ENCODE measurements around the gene EDAR.
A peak's percentile ranks its signal among the peaks of the same experiment; 100 is the strongest.

EDAR gene

GRCh38 chr2:109030870-109031475, 42.0 kb upstream of the EDAR start:
- no peak for TF ChIP-seq CTCF (IDR thresholded peaks at IDR 0.05)
- H3K9me3 ChIP-seq (ENCODE audit: control insufficient read depth, low read length): no peaks in the 10 kb centered on the region
- no peak overlapping the region for H3K9ac ChIP-seq
- H3K36me3 ChIP-seq (ENCODE audit: control insufficient read depth, insufficient read depth, low read length): no peaks in the 10 kb centered on the region
- peak overlapping the region; percentile 41 for H3K4me3 ChIP-seq (ENCODE audit: low read depth, low read length)
- H3K27ac ChIP-seq: no peak overlapping the region
- H3K4me2 ChIP-seq (ENCODE audit: low read length): peak overlapping the region; percentile 72
- H2AFZ ChIP-seq: peak overlapping the region; percentile 79
- no peaks in the 10 kb centered on the region for H3K79me2 ChIP-seq
- H3K4me1 ChIP-seq: no peaks in the 10 kb centered on the region
- H3K27me3 ChIP-seq (ENCODE audit: control insufficient read depth, insufficient read depth, low read length): no peaks in the 10 kb centered on the region

- no peaks in the 10 kb centered on the region for H3K27me3 ChIP-seq (ENCODE audit: control insufficient read depth, insufficient read depth, low read length)
- H3K4me3 ChIP-seq (ENCODE audit: low read depth, low read length): no peak overlapping the region
- no peak for TF ChIP-seq CTCF (IDR thresholded peaks at IDR 0.05)
- no peak overlapping the region for H2AFZ ChIP-seq
- no peaks in the 10 kb centered on the region for H3K9me3 ChIP-seq (ENCODE audit: control insufficient read depth, low read length)
- no peak overlapping the region for H3K9ac ChIP-seq
- H3K79me2 ChIP-seq: no peaks in the 10 kb centered on the region
- H3K4me1 ChIP-seq: no peaks in the 10 kb centered on the region
- no peaks in the 10 kb centered on the region for H3K36me3 ChIP-seq (ENCODE audit: control insufficient read depth, insufficient read depth, low read length)
- no peak overlapping the region for H3K4me2 ChIP-seq (ENCODE audit: low read length)
- H3K27ac ChIP-seq: no peak overlapping the region
Measured at GRCh38 chr2:109029490-109030201, 40.6 kb upstream of the EDAR start.

DNA sequence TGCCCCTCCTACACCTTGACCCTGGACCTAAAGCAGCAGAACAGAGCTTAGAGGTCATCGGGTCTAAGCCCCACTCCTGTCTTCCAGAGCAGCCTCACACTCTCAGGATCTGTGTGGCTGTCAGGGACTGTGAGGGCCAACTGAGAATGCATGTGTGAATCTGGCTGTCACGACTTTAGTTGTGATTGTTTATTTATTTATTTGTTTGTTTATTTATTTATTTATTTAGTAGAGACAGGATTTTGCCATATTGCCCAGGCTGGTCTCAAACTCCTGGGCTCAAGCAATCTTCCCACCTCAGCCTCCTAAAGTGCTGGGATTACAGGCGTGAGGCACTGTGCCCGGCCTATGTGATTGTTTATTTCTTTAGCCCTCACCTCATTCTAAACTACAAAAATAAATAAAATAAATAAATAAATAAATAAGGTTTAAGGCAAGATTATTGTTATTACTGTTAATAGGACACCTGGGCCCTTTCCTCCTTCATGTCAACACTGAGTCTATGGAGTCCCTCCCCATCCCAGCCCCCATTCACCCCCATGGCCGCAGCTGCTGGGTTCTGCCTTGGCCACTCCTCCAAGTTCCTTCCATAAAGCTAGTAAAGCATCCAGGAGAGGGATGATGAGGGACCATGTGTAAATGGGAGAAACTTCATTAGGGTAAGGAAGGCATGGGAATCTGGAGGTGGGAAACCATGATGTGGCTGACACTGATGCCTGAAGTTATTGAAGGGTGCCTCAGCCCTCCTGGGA, 39.9 kb upstream of the EDAR start:
- no peaks in the 10 kb centered on the region for H3K9me3 ChIP-seq (ENCODE audit: control insufficient read depth, low read length)
- no peak overlapping the region for H3K4me2 ChIP-seq (ENCODE audit: low read length)
- H3K27ac ChIP-seq: no peak overlapping the region
- H3K79me2 ChIP-seq: no peaks in the 10 kb centered on the region
- no peak for TF ChIP-seq CTCF (IDR thresholded peaks at IDR 0.05)
- H3K27me3 ChIP-seq (ENCODE audit: control insufficient read depth, insufficient read depth, low read length): no peaks in the 10 kb centered on the region
- H3K9ac ChIP-seq: no peak overlapping the region
- H3K36me3 ChIP-seq (ENCODE audit: control insufficient read depth, insufficient read depth, low read length): no peaks in the 10 kb centered on the region
- no peaks in the 10 kb centered on the region for H3K4me1 ChIP-seq
- H3K4me3 ChIP-seq (ENCODE audit: low read depth, low read length): no peak overlapping the region
- no peak overlapping the region for H2AFZ ChIP-seq

GRCh38 chr2:109028277-109028676, 39.3 kb upstream of the EDAR start:
- Histone ChIP-seq H3K9ac (no peak overlapping the region), H3K36me3 (ENCODE audit: control insufficient read depth, insufficient read depth, low read length) (no peaks in the 10 kb centered on the region), H3K79me2 (no peaks in the 10 kb centered on the region), H2AFZ (no peak overlapping the region), H3K9me3 (ENCODE audit: control insufficient read depth, low read length) (no peaks in the 10 kb centered on the region), H3K4me3 (ENCODE audit: low read depth, low read length) (no peak overlapping the region), H3K27me3 (ENCODE audit: control insufficient read depth, insufficient read depth, low read length) (no peaks in the 10 kb centered on the region), H3K4me1 (no peaks in the 10 kb centered on the region), H3K27ac (no peak overlapping the region), H3K4me2 (ENCODE audit: low read length) (no peak overlapping the region)
- no peak for TF ChIP-seq CTCF (IDR thresholded peaks at IDR 0.05)

Measured in parathyroid adenoma (tissue), 2 donors.